ENCODE results near the gene CC2D2B.

CC2D2B gene

DNA sequence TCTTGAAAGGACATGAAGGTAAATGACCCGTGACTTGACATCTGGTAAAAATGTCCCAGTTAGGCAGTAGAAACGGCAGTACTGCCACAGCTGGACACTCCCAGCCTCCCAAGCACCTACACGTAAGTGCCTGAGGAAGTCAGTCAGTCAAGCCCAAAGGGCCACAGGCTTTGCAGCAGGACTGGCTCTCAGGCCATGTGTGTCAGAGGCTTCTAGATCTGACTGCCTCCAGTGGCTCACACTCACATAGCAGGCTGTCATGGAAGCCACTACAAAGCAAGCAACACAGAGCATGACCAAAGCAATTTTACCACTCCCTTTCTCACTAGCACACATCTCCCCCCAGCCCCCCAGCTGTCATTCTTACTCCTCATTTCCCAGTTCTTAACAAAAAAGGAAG lies 117.8 kb downstream of the CC2D2B start:
- Histone ChIP-seq H3K36me3 (ENCODE audit: insufficient read depth, insufficient read length, low read length) (no peaks in the 10 kb centered on the region), H3K4me3 (ENCODE audit: insufficient read length, low read depth) (no peak overlapping the region), H3K4me1 (ENCODE audit: insufficient read depth, insufficient read length) (no peaks in the 10 kb centered on the region), H3K27me3 (ENCODE audit: insufficient read depth, insufficient read length) (no peaks in the 10 kb centered on the region), H3K9me3 (ENCODE audit: insufficient read depth, low read length) (no peaks in the 10 kb centered on the region), H3K9ac (ENCODE audit: insufficient read length, low read depth) (no peak overlapping the region)
- no peak for TF ChIP-seq YY1 (IDR thresholded peaks at IDR 0.05; ENCODE audit: insufficient read depth, insufficient read length)
- TF ChIP-seq ZNF274 (IDR thresholded peaks at IDR 0.05; ENCODE audit: low read depth, low read length), result no peak
- TF ChIP-seq SUZ12 (IDR thresholded peaks at IDR 0.05; ENCODE audit: extremely low read depth, insufficient read depth, insufficient read length), result no peak
- no peak for DNase-seq (ENCODE audit: low read depth, low spot score)

GRCh38 chr10:96034625-96035024 lies 126.8 kb downstream of the CC2D2B start:
- no peaks in the 10 kb centered on the region for H3K9me3 ChIP-seq (ENCODE audit: insufficient read depth, low read length)
- H3K9ac ChIP-seq (ENCODE audit: insufficient read length, low read depth), result no peak overlapping the region
- no peak overlapping the region for H3K4me3 ChIP-seq (ENCODE audit: insufficient read length, low read depth)
- no peaks in the 10 kb centered on the region for H3K36me3 ChIP-seq (ENCODE audit: insufficient read depth, insufficient read length, low read length)
- H3K4me1 ChIP-seq (ENCODE audit: insufficient read depth, insufficient read length), result no peaks in the 10 kb centered on the region
- TF ChIP-seq SUZ12 (IDR thresholded peaks at IDR 0.05; ENCODE audit: extremely low read depth, insufficient read depth, insufficient read length), result no peak
- no peak for TF ChIP-seq ZNF274 (IDR thresholded peaks at IDR 0.05; ENCODE audit: low read depth, low read length)
- TF ChIP-seq YY1 (IDR thresholded peaks at IDR 0.05; ENCODE audit: insufficient read depth, insufficient read length), result no peak
- DNase-seq (ENCODE audit: low read depth, low spot score), result no peak
- H3K27me3 ChIP-seq (ENCODE audit: insufficient read depth, insufficient read length), result no peaks in the 10 kb centered on the region

GRCh38 chr10:96038476-96039387 lies 131.0 kb downstream of the CC2D2B start:
- TF ChIP-seq YY1 (IDR thresholded peaks at IDR 0.05; ENCODE audit: insufficient read depth, insufficient read length) (no peak), ZNF274 (IDR thresholded peaks at IDR 0.05; ENCODE audit: low read depth, low read length) (no peak), SUZ12 (IDR thresholded peaks at IDR 0.05; ENCODE audit: extremely low read depth, insufficient read depth, insufficient read length) (no peak)
- Histone ChIP-seq H3K4me1 (ENCODE audit: insufficient read depth, insufficient read length) (no peaks in the 10 kb centered on the region), H3K27me3 (ENCODE audit: insufficient read depth, insufficient read length) (peaks cover 6% of the 10 kb centered on the region), H3K9me3 (ENCODE audit: insufficient read depth, low read length) (no peaks in the 10 kb centered on the region; the same call in 1 of the 2 replicates), H3K4me3 (ENCODE audit: insufficient read length, low read depth) (no peak overlapping the region), H3K9ac (ENCODE audit: insufficient read length, low read depth) (no peak overlapping the region), H3K36me3 (ENCODE audit: insufficient read depth, insufficient read length, low read length) (no peaks in the 10 kb centered on the region)
- DNase-seq (ENCODE audit: low read depth, low spot score), result no peak

DNA sequence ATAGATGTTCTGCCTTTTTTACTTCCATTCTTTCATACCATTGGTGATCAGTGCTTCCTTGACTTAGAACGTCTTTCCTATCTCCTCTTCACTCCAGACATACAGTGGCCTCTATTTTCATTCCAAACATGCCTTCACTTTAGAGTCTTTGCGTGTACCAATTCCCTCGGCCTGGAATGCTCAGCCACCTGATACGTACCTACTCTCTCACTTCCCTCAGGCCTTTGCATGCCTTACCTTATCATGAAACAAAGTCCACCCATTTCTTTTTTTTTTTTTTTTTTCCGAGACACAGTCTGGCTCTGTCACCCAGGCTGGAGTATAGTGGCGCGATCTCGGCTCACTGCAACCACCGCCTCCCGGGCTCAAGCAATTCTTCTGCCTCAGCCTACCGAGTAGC lies 133.4 kb downstream of the CC2D2B start:
- DNase-seq (ENCODE audit: low read depth, low spot score), result no peak
- H3K27me3 ChIP-seq (ENCODE audit: insufficient read depth, insufficient read length), result peaks cover 6% of the 10 kb centered on the region

DNA sequence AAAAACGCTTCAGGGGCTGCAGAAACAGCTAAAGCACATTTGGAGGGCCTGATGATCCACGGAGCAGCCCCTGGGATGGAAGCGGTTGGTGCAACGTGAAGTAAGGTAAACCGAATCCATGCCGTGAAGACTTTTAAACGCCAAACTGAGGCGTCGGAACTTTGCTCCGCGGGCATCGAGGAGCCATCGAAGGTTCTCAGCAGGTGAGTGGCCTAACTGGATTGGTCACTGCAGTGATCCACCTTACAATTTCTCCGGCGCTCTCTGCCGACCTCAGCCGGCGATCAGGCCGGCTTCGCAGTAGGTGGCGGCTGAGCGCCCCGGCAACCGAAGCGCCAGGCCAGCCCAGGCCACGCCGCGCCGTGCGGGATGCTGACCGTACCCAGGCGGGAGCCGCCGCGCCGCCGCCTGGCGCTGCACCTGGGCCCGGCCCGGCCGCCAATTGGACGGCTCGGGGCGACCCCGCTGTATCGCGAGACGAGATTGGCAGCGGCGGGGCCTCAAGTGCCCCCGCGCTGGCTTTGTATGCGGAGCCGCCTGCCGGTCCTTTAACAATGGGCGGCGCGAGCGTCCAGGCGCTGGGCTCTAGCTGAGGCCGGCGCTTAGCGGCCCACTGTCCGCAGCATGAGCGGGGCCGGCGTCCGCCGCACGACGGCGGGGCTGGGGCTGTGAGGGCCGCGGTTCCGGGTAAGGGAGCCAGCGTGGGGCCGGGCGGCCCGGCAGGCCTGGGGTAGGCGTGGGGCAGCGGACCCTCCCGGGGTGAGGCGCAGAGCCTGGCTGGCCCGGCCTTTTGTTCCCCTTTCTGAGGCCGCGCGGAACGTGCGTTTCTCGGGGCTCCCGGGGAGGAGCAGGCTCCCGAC lies 135.5 kb downstream of the CC2D2B start, which contains the start of gene CCNJ:
TSS of gene CCNJ (plus strand) at position 551 of the 860 bp plus-strand sequence. CDS start 811 bp downstream, outside the sequence.
- no peaks in the 10 kb centered on the region; the same call in 1 of the 2 replicates for H3K9me3 ChIP-seq (ENCODE audit: insufficient read depth, low read length)
- H3K36me3 ChIP-seq (ENCODE audit: insufficient read depth, insufficient read length, low read length), result peaks cover 20% of the 10 kb centered on the region
- H3K4me1 ChIP-seq (ENCODE audit: insufficient read depth, insufficient read length), result no peaks in the 10 kb centered on the region
- peaks cover 6% of the 10 kb centered on the region for H3K27me3 ChIP-seq (ENCODE audit: insufficient read depth, insufficient read length)
- peak within 1 kb of the TSS; percentile 97 for H3K9ac ChIP-seq (ENCODE audit: insufficient read length, low read depth)
- peak within 1 kb of the TSS; percentile 65 for H3K4me3 ChIP-seq (ENCODE audit: insufficient read length, low read depth)
- peak; percentile 70 for DNase-seq (ENCODE audit: low read depth, low spot score)
- TF ChIP-seq SUZ12 (IDR thresholded peaks at IDR 0.05; ENCODE audit: extremely low read depth, insufficient read depth, insufficient read length) (no peak), YY1 (IDR thresholded peaks at IDR 0.05; ENCODE audit: insufficient read depth, insufficient read length) (no peak), ZNF274 (IDR thresholded peaks at IDR 0.05; ENCODE audit: low read depth, low read length) (no peak)

More for the DNA sequence above, 133.4 kb downstream of the CC2D2B start:
- Histone ChIP-seq H3K4me3 (ENCODE audit: insufficient read length, low read depth) (no peak overlapping the region), H3K9me3 (ENCODE audit: insufficient read depth, low read length) (no peaks in the 10 kb centered on the region; the same call in 1 of the 2 replicates), H3K4me1 (ENCODE audit: insufficient read depth, insufficient read length) (no peaks in the 10 kb centered on the region), H3K36me3 (ENCODE audit: insufficient read depth, insufficient read length, low read length) (peaks cover 5% of the 10 kb centered on the region), H3K9ac (ENCODE audit: insufficient read length, low read depth) (no peak overlapping the region)
- TF ChIP-seq SUZ12 (IDR thresholded peaks at IDR 0.05; ENCODE audit: extremely low read depth, insufficient read depth, insufficient read length), result no peak
- no peak for TF ChIP-seq YY1 (IDR thresholded peaks at IDR 0.05; ENCODE audit: insufficient read depth, insufficient read length)
- TF ChIP-seq ZNF274 (IDR thresholded peaks at IDR 0.05; ENCODE audit: low read depth, low read length), result no peak

DNA sequence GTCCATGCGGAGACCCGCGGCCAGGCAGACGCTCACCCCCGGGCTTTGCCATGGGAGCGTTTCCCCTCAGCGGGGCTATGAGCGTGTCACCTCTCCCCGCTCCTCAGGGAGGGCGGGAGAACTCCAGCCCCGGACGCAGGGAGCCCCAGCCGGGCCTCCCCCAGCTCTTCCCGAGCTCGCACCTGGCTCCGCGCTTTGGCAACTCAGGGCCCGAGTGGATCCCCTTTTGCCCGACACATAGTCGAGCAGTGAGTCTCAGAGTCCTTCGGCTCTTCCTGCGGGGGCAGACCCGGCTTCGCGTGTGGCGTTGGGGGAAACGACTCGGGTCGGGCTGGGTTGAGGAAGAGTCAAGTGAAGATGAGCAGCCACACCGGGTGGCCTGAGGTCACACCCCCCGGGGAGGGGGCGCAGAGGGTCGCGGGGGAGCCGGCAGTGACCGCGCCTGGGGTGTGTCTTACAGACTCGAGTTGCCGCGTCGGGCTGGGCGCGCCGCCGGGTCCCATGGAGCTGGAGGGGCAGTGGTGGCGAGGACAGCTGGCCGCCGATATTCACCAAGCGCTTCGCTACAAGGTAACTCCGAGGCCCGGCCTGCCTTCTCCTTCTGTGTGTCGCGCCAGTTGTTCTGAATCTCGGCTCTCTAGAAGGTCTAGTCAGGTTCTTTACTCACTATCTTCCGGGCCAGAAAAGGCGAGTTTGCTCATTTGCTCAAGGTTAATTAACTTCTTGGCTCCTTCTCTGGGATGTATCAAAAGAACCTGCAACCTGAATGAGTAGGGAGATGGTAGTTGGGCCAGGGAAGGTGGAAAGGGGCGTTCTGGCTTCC lies 136.3 kb downstream of the CC2D2B start:
- peak overlapping the region; percentile 97 for H3K9ac ChIP-seq (ENCODE audit: insufficient read length, low read depth)
- H3K4me3 ChIP-seq (ENCODE audit: insufficient read length, low read depth), result peak overlapping the region; percentile 65
- H3K36me3 ChIP-seq (ENCODE audit: insufficient read depth, insufficient read length, low read length), result peaks cover 27% of the 10 kb centered on the region
- H3K27me3 ChIP-seq (ENCODE audit: insufficient read depth, insufficient read length), result peaks cover 6% of the 10 kb centered on the region
- H3K4me1 ChIP-seq (ENCODE audit: insufficient read depth, insufficient read length), result no peaks in the 10 kb centered on the region
- no peak for DNase-seq (ENCODE audit: low read depth, low spot score)
- no peak for TF ChIP-seq SUZ12 (IDR thresholded peaks at IDR 0.05; ENCODE audit: extremely low read depth, insufficient read depth, insufficient read length)
- TF ChIP-seq ZNF274 (IDR thresholded peaks at IDR 0.05; ENCODE audit: low read depth, low read length), result no peak
- no peak for TF ChIP-seq YY1 (IDR thresholded peaks at IDR 0.05; ENCODE audit: insufficient read depth, insufficient read length)
- no peaks in the 10 kb centered on the region; the same call in 1 of the 2 replicates for H3K9me3 ChIP-seq (ENCODE audit: insufficient read depth, low read length)

All from NT2/D1 (cell line).